Inflammatory macrophage treated with lipopolysaccharide for 4 hours (primary cell): Measurements from ENCODE around the gene GPR137.
"Not testable (repeated sequence)": the region's sequence is repeated elsewhere in the genome, so short reads cannot be mapped to it uniquely, and the experiment has no call there.

Experiments used
- DNase-seq: peaks from one replicate; pipeline ENCODE4 v3.0.0-alpha.2; 2020

GPR137 gene

GRCh38 chr11:64305075-64305690 lies 19.5 kb downstream of the GPR137 start, which contains the start of gene ESRRA:
ESRRA (plus strand) TSS chr11:64305524; CDS start chr11:64307180, 1,656 bp downstream.
- DNase-seq: peak; percentile 99

DNA sequence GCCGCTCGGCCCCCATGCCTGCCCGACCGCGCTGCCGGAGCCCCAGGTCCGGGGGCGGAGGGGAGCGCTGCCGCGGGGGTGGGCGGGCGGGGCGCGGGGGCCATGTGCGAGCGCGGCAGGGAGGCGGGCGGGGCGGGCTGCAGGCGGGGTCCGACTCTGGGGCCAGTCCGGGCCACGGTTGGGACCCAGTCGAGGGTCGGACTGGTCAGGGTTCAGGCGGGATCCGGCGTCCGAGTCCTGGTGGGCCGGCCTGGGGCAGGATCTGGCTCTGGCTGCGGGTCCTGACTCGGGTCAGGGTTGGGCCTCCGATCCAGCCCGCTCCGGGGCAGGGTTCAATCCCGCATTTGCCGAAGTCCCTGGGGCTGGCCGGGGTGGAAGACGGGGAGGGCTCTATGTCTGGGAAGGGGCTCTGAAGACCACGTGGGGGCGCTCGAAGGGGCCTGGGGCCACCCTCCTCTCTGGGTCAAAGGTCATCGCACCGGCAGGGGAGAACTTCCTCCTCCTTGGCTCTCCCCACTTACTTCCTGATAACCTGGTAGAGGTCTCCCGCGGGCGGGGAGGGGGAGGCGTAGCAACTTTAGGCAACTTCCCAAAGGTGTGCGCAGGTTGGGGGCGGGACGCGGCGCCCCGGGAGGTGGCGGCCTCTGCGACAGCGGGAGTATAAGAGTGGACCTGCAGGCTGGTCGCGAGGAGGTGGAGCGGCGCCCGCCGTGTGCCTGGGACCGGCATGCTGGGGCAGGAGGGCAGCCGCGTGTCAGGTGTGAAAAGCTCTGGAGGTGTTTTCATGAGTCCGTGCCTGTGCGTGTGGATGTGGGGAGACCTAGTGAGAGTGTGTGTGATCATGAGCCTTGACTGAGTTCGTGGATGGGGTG lies 20.3 kb downstream of the GPR137 start:
- peak; percentile 48 for DNase-seq

- DNase-seq: no peak
Observed at GRCh38 chr11:64306563-64306875, 20.9 kb downstream of the GPR137 start.

DNA sequence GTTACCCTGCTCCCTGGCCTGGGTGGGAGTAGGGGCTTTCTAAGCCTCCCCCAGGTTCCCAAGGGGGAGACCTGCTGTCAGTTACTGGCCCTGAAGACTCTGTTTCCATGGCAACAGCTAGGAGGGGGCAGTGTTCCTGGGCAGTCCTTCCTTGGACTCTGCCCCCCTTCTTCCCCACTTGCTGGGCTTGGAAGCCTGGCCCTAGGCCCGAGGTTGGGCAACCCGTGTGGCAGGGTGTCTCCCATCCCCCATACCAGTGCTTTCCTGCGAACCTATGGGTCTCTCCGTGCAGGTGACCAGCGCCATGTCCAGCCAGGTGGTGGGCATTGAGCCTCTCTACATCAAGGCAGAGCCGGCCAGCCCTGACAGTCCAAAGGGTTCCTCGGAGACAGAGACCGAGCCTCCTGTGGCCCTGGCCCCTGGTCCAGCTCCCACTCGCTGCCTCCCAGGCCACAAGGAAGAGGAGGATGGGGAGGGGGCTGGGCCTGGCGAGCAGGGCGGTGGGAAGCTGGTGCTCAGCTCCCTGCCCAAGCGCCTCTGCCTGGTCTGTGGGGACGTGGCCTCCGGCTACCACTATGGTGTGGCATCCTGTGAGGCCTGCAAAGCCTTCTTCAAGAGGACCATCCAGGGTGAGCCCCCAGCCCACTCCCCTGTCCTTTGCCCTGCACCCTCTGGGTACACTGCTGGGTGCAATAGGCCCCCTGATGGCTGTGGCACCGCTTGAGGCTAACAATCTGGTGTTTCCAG lies 21.4 kb downstream of the GPR137 start:
- no peak for DNase-seq

DNA sequence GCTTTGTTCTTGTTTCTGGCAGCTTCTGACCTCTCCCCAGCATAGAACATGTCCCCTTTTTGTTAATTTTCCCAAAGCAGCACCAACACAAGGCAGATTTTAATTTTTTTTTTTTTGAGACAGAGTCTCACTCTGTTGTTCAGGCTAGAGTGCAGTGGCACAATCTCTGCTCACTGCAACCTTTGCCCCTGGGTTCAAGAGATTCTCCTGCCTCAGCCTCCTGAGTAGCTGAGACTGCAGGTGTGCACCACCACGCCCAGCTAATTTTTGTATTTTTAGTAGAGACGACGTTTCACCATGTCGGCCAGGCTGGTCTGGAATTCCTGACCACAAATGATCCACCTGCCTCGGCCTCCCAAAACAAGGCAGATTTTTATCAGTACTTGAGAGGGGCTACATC lies 22.1 kb downstream of the GPR137 start:
- DNase-seq: not testable (repeated sequence)

DNA sequence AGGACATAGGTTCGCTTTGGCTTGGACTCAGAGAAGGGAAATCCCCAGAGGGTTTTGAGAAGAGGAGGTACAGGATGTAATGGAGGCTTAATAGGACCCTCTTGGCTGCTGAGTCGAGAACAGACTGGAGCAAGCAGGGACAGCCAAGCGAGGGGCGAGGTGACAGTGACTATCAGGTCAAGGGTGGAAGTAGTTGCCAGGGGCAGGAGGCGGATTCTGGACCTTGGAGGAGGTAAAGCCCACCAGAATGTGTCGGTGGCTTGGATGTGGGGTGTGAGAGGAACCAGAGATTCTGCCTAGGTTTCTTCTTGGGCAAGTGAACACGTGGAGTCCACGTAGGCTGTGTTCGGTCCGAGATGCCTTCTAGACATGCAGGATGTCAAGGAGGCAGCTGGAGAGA lies 27.3 kb downstream of the GPR137 start:
- no peak for DNase-seq

- DNase-seq: no peak
Observed at GRCh38 chr11:64313491-64314145, 28.0 kb downstream of the GPR137 start.

- DNase-seq: no peak
Observed at GRCh38 chr11:64314146-64314804, 28.6 kb downstream of the GPR137 start.

GRCh38 chr11:64314805-64315561 lies 29.3 kb downstream of the GPR137 start:
- DNase-seq: no peak

- DNase-seq: not testable (repeated sequence)
Observed at GRCh38 chr11:64315667-64316526, 30.2 kb downstream of the GPR137 start.

GRCh38 chr11:64316672-64317324 lies 31.1 kb downstream of the GPR137 start:
- no peak for DNase-seq

GRCh38 chr11:64317325-64317960 lies 31.8 kb downstream of the GPR137 start, which contains the start of gene TRMT112:
TRMT112 (minus strand) TSS chr11:64317559; CDS start chr11:64317526, 33 bp downstream.
- DNase-seq: peak; percentile 97

GRCh38 chr11:64317961-64318765 lies 32.5 kb downstream of the GPR137 start, which contains the start of gene PRDX5:
PRDX5 (plus strand) TSS chr11:64318121; CDS start chr11:64318216, 95 bp downstream.
- peak; percentile 98 for DNase-seq

DNA sequence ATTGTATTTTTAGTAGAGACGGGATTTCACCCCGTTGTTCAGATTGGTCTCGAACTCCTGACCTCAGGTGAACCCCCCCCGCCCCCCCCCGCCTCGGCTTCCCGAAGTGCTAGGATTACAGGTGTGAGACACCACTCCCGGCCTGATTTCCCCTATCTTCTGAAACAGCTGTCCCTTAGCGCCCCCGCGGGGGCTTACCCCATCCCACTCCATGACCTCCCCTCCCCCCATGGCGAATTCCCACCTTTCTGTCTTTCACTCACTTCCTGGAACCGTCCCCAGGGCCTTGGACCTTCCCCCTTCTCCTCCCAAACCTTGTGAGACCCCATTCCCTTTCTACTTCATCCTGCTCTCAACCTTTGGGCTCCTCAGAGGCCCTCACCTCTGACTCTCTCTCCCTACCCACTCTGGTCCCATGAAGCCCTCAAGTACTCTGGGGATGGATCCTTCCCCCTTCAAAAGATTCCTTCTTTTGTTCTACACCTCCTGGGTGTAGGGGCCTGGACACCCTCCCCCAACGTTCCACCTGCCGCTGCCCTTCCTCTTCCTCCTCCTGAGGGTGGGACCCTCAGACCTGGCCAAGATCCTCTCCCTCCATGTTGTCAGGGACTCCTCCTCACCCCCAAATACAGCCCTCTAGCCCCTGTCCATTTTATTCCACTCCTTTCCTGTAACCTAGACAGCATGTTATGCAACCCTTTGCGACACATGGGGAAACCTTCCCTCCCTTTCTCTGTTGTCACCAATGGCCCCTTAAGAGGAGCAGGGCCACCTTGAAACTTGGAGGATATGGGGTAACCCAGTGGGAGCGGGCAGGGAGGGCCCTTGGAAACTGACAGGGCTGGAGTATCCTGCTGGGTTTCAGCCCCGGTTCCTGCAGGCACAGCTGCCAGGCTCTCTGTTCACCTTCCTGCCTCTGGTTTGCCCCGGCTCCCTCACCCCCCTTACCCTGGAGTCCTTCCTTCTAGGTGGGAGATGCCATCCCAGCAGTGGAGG lies 33.4 kb downstream of the GPR137 start:
- DNase-seq: peak; percentile 31

DNA sequence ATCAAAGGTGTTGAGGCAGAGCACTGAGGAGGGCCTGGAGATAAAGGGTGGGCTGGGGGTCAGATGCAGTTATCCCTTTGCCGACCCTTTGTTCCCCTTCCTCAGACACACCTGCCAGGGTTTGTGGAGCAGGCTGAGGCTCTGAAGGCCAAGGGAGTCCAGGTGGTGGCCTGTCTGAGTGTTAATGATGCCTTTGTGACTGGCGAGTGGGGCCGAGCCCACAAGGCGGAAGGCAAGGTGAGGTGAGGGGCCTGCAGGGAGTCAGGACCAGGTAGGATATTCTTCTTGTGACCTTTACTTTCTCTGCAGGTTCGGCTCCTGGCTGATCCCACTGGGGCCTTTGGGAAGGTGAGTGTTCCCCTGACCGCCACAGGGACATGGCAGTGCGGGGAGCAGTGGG lies 34.9 kb downstream of the GPR137 start:
- DNase-seq: no peak

DNA sequence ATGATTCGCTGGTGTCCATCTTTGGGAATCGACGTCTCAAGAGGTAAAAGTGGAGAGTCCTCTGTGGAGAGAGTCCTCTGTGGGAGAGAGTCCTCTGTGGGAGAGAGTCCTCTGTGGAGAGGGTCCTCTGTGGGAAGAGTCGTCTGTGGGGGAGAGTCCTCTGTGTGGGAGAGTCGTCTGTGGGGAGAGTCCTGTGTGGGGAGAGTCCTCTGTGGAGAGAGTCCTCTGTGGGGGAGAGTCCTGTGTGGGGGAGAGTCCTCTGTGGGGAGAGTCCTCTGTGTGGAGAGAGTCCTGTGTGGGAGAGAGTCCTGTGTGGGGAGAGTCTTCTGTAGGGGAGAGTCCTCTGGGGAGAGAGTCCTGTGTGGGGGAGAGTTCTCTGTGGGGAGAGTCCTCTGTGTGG lies 35.4 kb downstream of the GPR137 start:
- DNase-seq: no peak

DNA sequence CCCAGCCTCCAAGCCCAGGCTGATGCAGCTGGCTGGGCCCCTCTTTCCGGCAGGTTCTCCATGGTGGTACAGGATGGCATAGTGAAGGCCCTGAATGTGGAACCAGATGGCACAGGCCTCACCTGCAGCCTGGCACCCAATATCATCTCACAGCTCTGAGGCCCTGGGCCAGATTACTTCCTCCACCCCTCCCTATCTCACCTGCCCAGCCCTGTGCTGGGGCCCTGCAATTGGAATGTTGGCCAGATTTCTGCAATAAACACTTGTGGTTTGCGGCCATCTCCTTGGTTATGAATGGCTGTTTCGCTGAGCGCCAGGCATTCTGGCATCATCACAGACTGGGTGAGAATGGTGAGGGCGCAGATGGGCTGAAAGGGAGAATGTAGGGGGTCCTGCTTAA lies 35.9 kb downstream of the GPR137 start:
- no peak for DNase-seq
